ENCODE data around the gene TRIM46.

Gene TRIM46

GRCh38 chr1:155174324-155175280, 953 bp downstream of the TRIM46 start:
- peak; percentile 32 for DNase-seq

- no peak for DNase-seq
Observed at GRCh38 chr1:155175281-155175926, 1.8 kb downstream of the TRIM46 start.

GRCh38 chr1:155175927-155176371, 2.3 kb downstream of the TRIM46 start:
- DNase-seq: peak; percentile 40

- DNase-seq: peak; percentile 71
Observed at GRCh38 chr1:155176544-155177071, 3.0 kb downstream of the TRIM46 start.

- DNase-seq: no peak
Observed at GRCh38 chr1:155177192-155177917, 3.7 kb downstream of the TRIM46 start.

- DNase-seq: no peak
Observed at GRCh38 chr1:155177918-155178281, 4.3 kb downstream of the TRIM46 start.

- no peak for DNase-seq
Observed at GRCh38 chr1:155178441-155179111, 4.9 kb downstream of the TRIM46 start.

- no peak for DNase-seq
Observed at GRCh38 chr1:155179112-155180031, 5.7 kb downstream of the TRIM46 start.

GRCh38 chr1:155181371-155182051, 7.9 kb downstream of the TRIM46 start:
- no peak for DNase-seq

GRCh38 chr1:155182052-155182550, 8.5 kb downstream of the TRIM46 start:
- DNase-seq: no peak

- DNase-seq: no peak
Observed at GRCh38 chr1:155183775-155184221, 10.1 kb downstream of the TRIM46 start.

- no peak for DNase-seq
Observed at GRCh38 chr1:155184351-155184811, 10.7 kb downstream of the TRIM46 start.

GRCh38 chr1:155184835-155185782, 11.5 kb downstream of the TRIM46 start:
- DNase-seq: peak; percentile 23

GRCh38 chr1:155185783-155186066, 12.1 kb downstream of the TRIM46 start:
- DNase-seq: no peak

- DNase-seq: peak; percentile 54
Observed at GRCh38 chr1:155186067-155186793, 12.6 kb downstream of the TRIM46 start.

GRCh38 chr1:155186794-155187455, 13.3 kb downstream of the TRIM46 start:
- no peak for DNase-seq

- DNase-seq: no peak
Observed at GRCh38 chr1:155187456-155187891, 13.8 kb downstream of the TRIM46 start.

- DNase-seq: no peak
Observed at GRCh38 chr1:155188268-155188667, 14.6 kb downstream of the TRIM46 start.
